Keratinocyte (primary cell): ENCODE measurements around the gene SDK2. TPM values are rescaled to one million over a fixed set of nuclear protein-coding genes. Genes with fewer than 3 reads are reported as not detected.

ENCODE experiments used
- DNase-seq: peaks from one replicate; pipeline ENCODE4 v3.0.0-alpha.2; 2011; ENCODE audit warnings: low read depth, missing footprints, low spot score
- FAIRE-seq: peaks from 2 replicates; lab custom pipeline; 2011; peaks lifted over from hg19 to GRCh38; lab: Jason Lieb, UNC
- H2AFZ ChIP-seq: 2 replicates; pipeline ENCODE4 v1.6.0; 2012; ENCODE audit warnings: low read length, control low read depth, inconsistent platforms; ENCODE audit not compliant: control insufficient read depth
- H3K27ac ChIP-seq: 2 replicates; pipeline ENCODE4 v1.5.1; 2011; ENCODE audit warnings: low read length; ENCODE audit not compliant: control insufficient read depth, insufficient read depth
- H3K27me3 ChIP-seq: 3 replicates; pipeline ENCODE4 v1.6.0; 2011; ENCODE audit warnings: low read length; ENCODE audit not compliant: control insufficient read depth, insufficient read depth; ENCODE audit errors: extremely low read depth
- H3K36me3 ChIP-seq, 2 experiments: 2 replicates in 1 of 2; 3 replicates in 1 of 2; pipeline ENCODE4 v1.5.1; 2011; ENCODE audit warnings: low read length in 2 of 2, mild to moderate bottlenecking in 1 of 2; ENCODE audit not compliant: control insufficient read depth in 2 of 2, insufficient read depth in 2 of 2; ENCODE audit errors: extremely low read depth in 1 of 2
- H3K4me1 ChIP-seq: 3 replicates; pipeline ENCODE4 v1.5.1; 2011; ENCODE audit warnings: low read length; ENCODE audit not compliant: control insufficient read depth, insufficient read depth; ENCODE audit errors: extremely low read depth
- H3K4me2 ChIP-seq: 3 replicates; pipeline ENCODE4 v1.6.0; 2011; ENCODE audit warnings: low read depth, low read length; ENCODE audit not compliant: control insufficient read depth, insufficient read depth; ENCODE audit errors: extremely low read depth
- H3K4me3 ChIP-seq, 3 experiments: fragments of 200-600 bp in 1 of 3; sonication (generic) in 1 of 3; 2 replicates in 2 of 3; 3 replicates in 1 of 3; pipeline ENCODE4 v1.5.1; 2011 to 2016; ENCODE audit warnings: low read length in 3 of 3, mild to moderate bottlenecking in 3 of 3, control low read depth in 2 of 3, inconsistent platforms in 1 of 3, low read depth in 1 of 3, mixed read lengths in 1 of 3, mixed run types in 1 of 3, moderate library complexity in 1 of 3; ENCODE audit not compliant: control insufficient read depth in 2 of 3, insufficient read depth in 2 of 3; ENCODE audit errors: extremely low read depth in 1 of 3
- H3K79me2 ChIP-seq: 2 replicates; pipeline ENCODE4 v1.6.0; 2012; ENCODE audit warnings: low read length; ENCODE audit not compliant: control insufficient read depth, insufficient read depth
- H3K9ac ChIP-seq: 3 replicates; pipeline ENCODE4 v1.6.0; 2011; ENCODE audit warnings: low read length; ENCODE audit not compliant: control insufficient read depth, insufficient read depth; ENCODE audit errors: extremely low read depth
- H3K9me1 ChIP-seq: 3 replicates; pipeline ENCODE4 v1.6.0; 2011; ENCODE audit warnings: low read length; ENCODE audit not compliant: control insufficient read depth, insufficient read depth; ENCODE audit errors: extremely low read depth
- H3K9me3 ChIP-seq: 2 replicates; pipeline ENCODE4 v1.5.1; 2012; ENCODE audit warnings: low read depth, low read length; ENCODE audit not compliant: control insufficient read depth
- H4K20me1 ChIP-seq: 3 replicates; pipeline ENCODE4 v1.6.0; 2011; ENCODE audit warnings: low read length; ENCODE audit not compliant: control insufficient read depth, insufficient read depth; ENCODE audit errors: extremely low read depth
- EZH2 ChIP-seq: IDR thresholded peaks from one replicate; pipeline ENCODE4 v1.6.1; 2012; ENCODE audit warnings: inconsistent platforms, mild to moderate bottlenecking, low read length, moderate library complexity
- dilution Hi-C: fragments of 300-500 bp; cut with MboI; formaldehyde crosslinking; loops from one replicate; pipeline ENCODE4 v1.7.0; 2020; ENCODE audit warnings: low sequenced_read_pairs; ENCODE audit not compliant: extremely low pct_ligation_motif_present
- polyA plus RNA-seq, 5 experiments: library from polyadenylated mRNA; depleted of rRNA in 3 of 5; stranded (reverse) in 3 of 5; stranded (forward) in 1 of 5; unstranded in 1 of 5; fragments of >200 nt; gene quantifications; 1 replicate in 1 of 5; 2 replicates in 3 of 5; 3 replicates in 1 of 5; pipeline versions ENCODE4 v1.2.1 to v1.2.3, GENCODE V29; 2011 to 2012; ENCODE audit warnings: missing spikeins in 2 of 5, low read depth in 1 of 5, low replicate concordance in 1 of 5
- TF ChIP-seq, protein P1 (sequence below), 3 experiments: IDR thresholded peaks in 1 of 3; conservative IDR thresholded peaks in 1 of 3; optimal IDR thresholded peaks in 1 of 3; 2 replicates in 2 of 3; 3 replicates in 1 of 3; pipeline versions ENCODE3 to v1.5.1; 2011; ENCODE audit warnings: low read length in 3 of 3, mild to moderate bottlenecking in 3 of 3, moderate library complexity in 2 of 3, control low read depth in 1 of 3, inconsistent platforms in 1 of 3; ENCODE audit not compliant: insufficient read depth in 2 of 3; ENCODE audit errors: extremely low read depth in 1 of 3

Gene SDK2
- polyA plus RNA-seq, 1 donor (not counting 4 experiments of a cell fraction or from before 2014, with no cell fraction given) = 1.8 TPM

DNA sequence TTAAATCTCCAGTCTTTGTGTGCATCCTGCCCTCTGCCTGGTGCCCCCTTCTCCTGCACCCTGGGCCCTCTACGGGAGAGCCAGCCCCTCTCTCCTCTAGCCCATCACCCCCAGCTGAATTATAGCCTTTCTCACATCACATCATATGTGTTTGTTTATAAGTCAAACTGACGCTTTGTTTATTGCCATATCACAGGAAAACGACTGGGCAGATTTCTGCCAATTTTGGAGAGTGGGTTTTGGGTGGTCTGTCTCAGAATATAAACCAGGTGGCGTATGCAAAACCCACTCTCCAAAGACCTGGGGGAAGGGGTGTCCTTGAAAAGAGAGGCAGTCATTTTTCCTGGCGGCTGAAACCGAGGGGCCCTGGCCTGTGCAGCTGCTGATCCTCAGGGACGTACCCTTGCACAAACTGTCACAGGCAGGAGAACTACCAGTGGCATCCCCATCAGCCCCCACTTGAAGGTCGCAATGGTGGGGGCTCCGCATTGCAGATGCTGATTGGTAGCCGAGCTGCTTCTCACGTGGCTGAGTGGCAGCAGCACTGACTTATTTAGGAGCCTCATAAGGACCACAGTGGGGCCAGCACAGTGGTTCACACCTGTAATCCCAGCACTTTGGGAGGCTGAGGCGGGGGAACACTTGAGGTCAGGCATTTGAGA, 297.6 kb downstream of the SDK2 start:
- H3K27ac ChIP-seq = no peak overlapping the region
- FAIRE-seq = no peak
- H3K9ac ChIP-seq = no peak overlapping the region
- H3K79me2 ChIP-seq = no peaks in the 10 kb centered on the region
- no peak overlapping the region for H3K4me2 ChIP-seq
- dilution Hi-C loops = loop anchor here (5.0 kb wide), 1 partner anchor 79 kb away; no protein-coding TSS in a partner anchor
- H3K4me3 ChIP-seq = no peak overlapping the region
- H4K20me1 ChIP-seq = no peaks in the 10 kb centered on the region
- H3K4me1 ChIP-seq = peaks cover 14% of the 10 kb centered on the region
- H3K36me3 ChIP-seq = no peaks in the 10 kb centered on the region
- H2AFZ ChIP-seq = no peak overlapping the region
- DNase-seq = no peak
- H3K9me1 ChIP-seq = no peaks in the 10 kb centered on the region
- H3K27me3 ChIP-seq = no peaks in the 10 kb centered on the region
- TF ChIP-seq, protein P1, sequence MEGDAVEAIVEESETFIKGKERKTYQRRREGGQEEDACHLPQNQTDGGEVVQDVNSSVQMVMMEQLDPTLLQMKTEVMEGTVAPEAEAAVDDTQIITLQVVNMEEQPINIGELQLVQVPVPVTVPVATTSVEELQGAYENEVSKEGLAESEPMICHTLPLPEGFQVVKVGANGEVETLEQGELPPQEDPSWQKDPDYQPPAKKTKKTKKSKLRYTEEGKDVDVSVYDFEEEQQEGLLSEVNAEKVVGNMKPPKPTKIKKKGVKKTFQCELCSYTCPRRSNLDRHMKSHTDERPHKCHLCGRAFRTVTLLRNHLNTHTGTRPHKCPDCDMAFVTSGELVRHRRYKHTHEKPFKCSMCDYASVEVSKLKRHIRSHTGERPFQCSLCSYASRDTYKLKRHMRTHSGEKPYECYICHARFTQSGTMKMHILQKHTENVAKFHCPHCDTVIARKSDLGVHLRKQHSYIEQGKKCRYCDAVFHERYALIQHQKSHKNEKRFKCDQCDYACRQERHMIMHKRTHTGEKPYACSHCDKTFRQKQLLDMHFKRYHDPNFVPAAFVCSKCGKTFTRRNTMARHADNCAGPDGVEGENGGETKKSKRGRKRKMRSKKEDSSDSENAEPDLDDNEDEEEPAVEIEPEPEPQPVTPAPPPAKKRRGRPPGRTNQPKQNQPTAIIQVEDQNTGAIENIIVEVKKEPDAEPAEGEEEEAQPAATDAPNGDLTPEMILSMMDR (optimal IDR thresholded peaks at IDR 0.05 in 1 of 3, IDR thresholded peaks at IDR 0.05 in 1 of 3, conservative IDR thresholded peaks at IDR 0.05 in 1 of 3; ENCODE audit: extremely low read depth in 1 of 3, insufficient read depth in 2 of 3, low read length in 3 of 3) = no peak
- no peak for TF ChIP-seq EZH2
- no peaks in the 10 kb centered on the region for H3K9me3 ChIP-seq

DNA sequence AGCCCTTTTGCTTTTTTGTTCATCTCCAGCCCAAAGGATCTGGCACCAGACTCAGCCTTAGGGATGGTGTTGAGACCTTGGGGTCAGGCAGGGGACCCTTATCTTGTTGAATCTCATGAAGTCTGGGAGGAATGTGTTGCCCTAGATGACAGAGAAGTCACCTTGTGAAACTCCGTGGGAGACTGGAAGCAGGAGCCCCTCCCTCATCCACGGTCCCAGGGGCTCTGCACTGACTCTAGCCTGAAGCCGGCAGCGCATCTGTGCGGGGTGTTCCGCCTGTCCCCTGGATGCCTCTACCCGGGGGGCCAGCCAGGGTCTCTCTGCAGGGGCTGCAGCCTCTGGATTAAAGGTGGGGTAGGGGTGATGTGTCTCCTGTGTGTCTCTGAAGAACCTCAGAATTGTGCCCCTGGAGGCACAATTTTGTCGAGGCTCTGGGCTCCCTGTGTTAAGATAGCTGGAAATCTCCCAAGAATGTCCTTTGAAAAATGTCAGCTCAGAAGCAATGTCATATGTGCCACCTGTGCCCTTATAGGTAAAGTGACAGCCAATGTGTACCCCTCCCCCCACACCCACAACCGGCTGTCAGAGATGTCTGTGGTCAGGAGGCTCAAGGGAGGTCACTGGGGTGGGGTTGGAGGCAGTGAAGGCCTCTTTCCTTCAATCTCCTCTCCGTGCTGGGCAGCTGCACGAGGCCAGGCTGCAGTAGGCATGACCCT, 300.3 kb downstream of the SDK2 start:
- Histone ChIP-seq H3K27ac (no peak overlapping the region), H4K20me1 (no peaks in the 10 kb centered on the region), H3K9me3 (no peaks in the 10 kb centered on the region), H3K4me2 (no peak overlapping the region), H2AFZ (no peak overlapping the region), H3K9me1 (no peaks in the 10 kb centered on the region), H3K4me1 (peaks cover 30% of the 10 kb centered on the region), H3K27me3 (no peaks in the 10 kb centered on the region), H3K36me3 (no peaks in the 10 kb centered on the region), H3K4me3 (no peak overlapping the region), H3K9ac (no peak overlapping the region), H3K79me2 (no peaks in the 10 kb centered on the region)
- DNase-seq (no peak), FAIRE-seq (no peak)
- dilution Hi-C loops = no loop called here
- no peak for TF ChIP-seq EZH2
- TF ChIP-seq, protein P1 (optimal IDR thresholded peaks at IDR 0.05 in 1 of 3, IDR thresholded peaks at IDR 0.05 in 1 of 3, conservative IDR thresholded peaks at IDR 0.05 in 1 of 3; ENCODE audit: extremely low read depth in 1 of 3, insufficient read depth in 2 of 3, low read length in 3 of 3) = no peak
